ENCODE data around the gene VSIG8. TPM values are rescaled to one million over a fixed set of nuclear protein-coding genes. Genes with fewer than 3 reads are reported as not detected.
"Not testable (repeated sequence)": the region's sequence is repeated elsewhere in the genome, so short reads cannot be mapped to it uniquely, and the experiment has no call there.

VSIG8 gene
- total RNA-seq (under 1 TPM in 1 of 2 donors, not detected in 1; 0.22 TPM), polyA plus RNA-seq (ENCODE audit: insufficient read length in 2 of 2) (under 1 TPM; 0.09 to 0.27 TPM)
- long read RNA-seq, donor 1, result 0 reads
- long read RNA-seq, donor 2, result 0 reads
- long read RNA-seq, donor 3, result 0 reads
- long read RNA-seq, donor 4, result 0 reads

DNA sequence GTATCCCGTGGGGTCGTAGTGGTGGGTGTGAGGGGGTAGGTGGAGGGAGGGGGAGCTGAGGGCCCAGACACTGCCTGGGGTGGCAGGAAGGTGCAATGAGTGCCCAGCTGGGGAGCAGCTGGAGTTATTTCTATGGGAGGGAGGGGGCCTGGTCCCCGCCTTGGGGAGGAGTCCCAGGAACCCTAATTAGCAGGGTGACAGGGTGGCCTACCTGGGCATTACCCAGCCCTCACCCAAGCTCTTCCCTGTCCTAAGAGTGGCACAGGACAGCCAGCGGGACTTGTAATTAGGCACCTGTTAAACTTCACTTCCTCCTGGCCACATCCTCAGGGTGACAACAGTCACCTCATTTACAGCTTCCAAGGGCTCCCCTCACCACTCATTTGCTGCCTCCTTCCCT, at the start of gene VSIG8:
Gene VSIG8 (minus strand): TSS at position 101 of the 400 bp plus-strand sequence. CDS start 136 bp downstream, outside the sequence.
- Histone ChIP-seq H3K27me3 (ENCODE audit: control insufficient read depth, insufficient read depth, low read length) (no peaks in the 10 kb centered on the region), H3K4me3 (ENCODE audit: low read depth, low read length) (no peak within 1 kb of the TSS), H3K9me3 (ENCODE audit: control insufficient read depth, insufficient read depth, low read length) (no peaks in the 10 kb centered on the region), H3K27ac (ENCODE audit: low read depth, low read length) (no peak within 1 kb of the TSS), H3K4me1 (ENCODE audit: control insufficient read depth, insufficient read depth, low read length) (no peaks in the 10 kb centered on the region), H3K36me3 (ENCODE audit: control insufficient read depth, insufficient read depth, low read length) (no peaks in the 10 kb centered on the region)
- 100% methylated on average over 1 of the region's 4 CpGs for WGBS (ENCODE audit: insufficient coverage)
- DNase-seq (ENCODE audit: low read depth in 4 of 6, low spot score in 6 of 6), result no peak

GRCh38 chr1:159911326-159912070, 49.0 kb upstream of the VSIG8 start:
- Histone ChIP-seq H3K4me1 (ENCODE audit: control insufficient read depth, insufficient read depth, low read length) (peaks cover 21% of the 10 kb centered on the region), H3K36me3 (ENCODE audit: control insufficient read depth, insufficient read depth, low read length) (no peaks in the 10 kb centered on the region), H3K9me3 (ENCODE audit: control insufficient read depth, insufficient read depth, low read length) (no peaks in the 10 kb centered on the region), H3K27me3 (ENCODE audit: control insufficient read depth, insufficient read depth, low read length) (no peaks in the 10 kb centered on the region), H3K4me3 (ENCODE audit: low read depth, low read length) (no peak overlapping the region), H3K27ac (ENCODE audit: low read depth, low read length) (no peak overlapping the region)
- 73% methylated on average over 4 of the region's 6 CpGs for WGBS (ENCODE audit: insufficient coverage)
- no peak for DNase-seq (ENCODE audit: low read depth in 4 of 6, low spot score in 6 of 6)

DNA sequence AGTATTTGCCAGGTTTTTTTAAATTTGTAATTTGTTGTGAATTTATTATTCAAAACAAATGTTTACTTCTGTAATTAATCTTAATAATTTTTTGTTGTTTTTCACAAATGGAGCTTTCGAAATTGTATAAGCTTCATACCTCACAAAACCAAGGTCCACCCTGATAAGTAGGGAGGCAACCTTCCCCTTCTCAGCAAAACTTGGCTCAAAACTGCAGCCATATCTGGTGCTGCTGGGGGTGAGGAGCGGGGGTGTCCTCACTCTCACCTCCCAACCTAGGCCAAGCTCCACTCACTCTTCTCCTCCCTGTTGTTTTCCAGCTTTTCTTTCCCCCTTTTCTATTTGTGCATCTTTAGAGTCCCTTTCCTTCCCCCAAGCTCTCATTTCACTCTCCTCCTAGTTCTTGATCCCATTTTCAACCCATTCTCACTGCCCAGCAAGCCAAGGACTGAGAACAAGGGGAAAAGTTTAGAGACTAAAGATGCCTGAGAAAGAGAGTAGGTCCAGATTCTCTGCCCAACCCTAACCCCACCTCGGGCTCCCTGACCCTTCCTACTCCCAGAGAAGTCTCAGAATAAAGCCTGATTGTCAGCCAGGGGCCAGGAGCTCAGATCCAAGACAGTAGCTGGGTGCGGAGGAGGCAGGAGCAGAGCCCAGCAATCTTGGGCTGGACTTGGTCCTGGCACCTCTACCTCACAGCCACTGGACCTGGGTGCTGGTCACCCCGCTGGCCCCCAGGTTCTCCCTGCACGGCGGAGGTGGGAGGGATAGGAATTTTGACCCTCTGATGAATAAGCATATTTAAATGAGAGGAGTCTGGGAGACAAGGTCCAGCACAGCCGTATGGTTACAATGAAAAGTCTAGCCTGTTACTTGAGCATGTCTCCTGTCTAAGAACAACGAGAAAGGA, 45.8 kb upstream of the VSIG8 start:
- H3K27me3 ChIP-seq (ENCODE audit: control insufficient read depth, insufficient read depth, low read length), result no peaks in the 10 kb centered on the region
- peaks cover 8% of the 10 kb centered on the region for H3K4me1 ChIP-seq (ENCODE audit: control insufficient read depth, insufficient read depth, low read length)
- no peak overlapping the region for H3K27ac ChIP-seq (ENCODE audit: low read depth, low read length)
- H3K9me3 ChIP-seq (ENCODE audit: control insufficient read depth, insufficient read depth, low read length), result peaks cover 2% of the 10 kb centered on the region
- H3K4me3 ChIP-seq (ENCODE audit: low read depth, low read length), result no peak overlapping the region
- 70% methylated on average over 6 of the region's 9 CpGs for WGBS (ENCODE audit: insufficient coverage)
- H3K36me3 ChIP-seq (ENCODE audit: control insufficient read depth, insufficient read depth, low read length), result no peaks in the 10 kb centered on the region
- DNase-seq (ENCODE audit: low read depth in 4 of 6, low spot score in 6 of 6), result no peak

GRCh38 chr1:159906960-159907359, 44.5 kb upstream of the VSIG8 start:
- Histone ChIP-seq H3K27ac (ENCODE audit: low read depth, low read length) (no peak overlapping the region), H3K27me3 (ENCODE audit: control insufficient read depth, insufficient read depth, low read length) (no peaks in the 10 kb centered on the region), H3K4me3 (ENCODE audit: low read depth, low read length) (no peak overlapping the region), H3K36me3 (ENCODE audit: control insufficient read depth, insufficient read depth, low read length) (no peaks in the 10 kb centered on the region), H3K9me3 (ENCODE audit: control insufficient read depth, insufficient read depth, low read length) (peaks cover 2% of the 10 kb centered on the region), H3K4me1 (ENCODE audit: control insufficient read depth, insufficient read depth, low read length) (peaks cover 8% of the 10 kb centered on the region)
- no CpG with 5 or more reads among the region's 1 CpG for WGBS (ENCODE audit: insufficient coverage)
- DNase-seq (ENCODE audit: low read depth in 4 of 6, low spot score in 6 of 6), result no peak

DNA sequence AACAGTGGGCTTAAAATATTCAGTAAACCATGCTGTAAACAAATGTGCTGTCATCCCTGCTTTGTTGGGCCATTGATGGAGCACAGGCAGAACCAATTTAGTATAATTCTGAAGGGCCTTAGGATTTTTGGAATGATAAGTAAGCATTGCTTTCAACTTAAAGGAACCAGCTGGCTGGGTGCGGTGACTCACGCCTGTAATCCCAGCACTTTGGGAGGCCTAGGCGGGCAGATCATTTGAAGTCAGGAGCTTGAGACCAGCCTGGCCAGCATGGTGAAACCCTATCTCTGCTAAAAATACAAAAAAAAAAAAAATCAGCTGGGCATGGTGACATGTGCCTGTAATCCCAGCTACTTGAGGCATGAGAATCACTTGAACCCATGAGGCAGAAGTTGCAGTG, 41.6 kb upstream of the VSIG8 start:
- H3K4me3 ChIP-seq (ENCODE audit: low read depth, low read length); H3K4me1 ChIP-seq (ENCODE audit: control insufficient read depth, insufficient read depth, low read length); H3K27me3 ChIP-seq (ENCODE audit: control insufficient read depth, insufficient read depth, low read length); H3K27ac ChIP-seq (ENCODE audit: low read depth, low read length); H3K36me3 ChIP-seq (ENCODE audit: control insufficient read depth, insufficient read depth, low read length); H3K9me3 ChIP-seq (ENCODE audit: control insufficient read depth, insufficient read depth, low read length); DNase-seq (ENCODE audit: low read depth in 4 of 6, low spot score in 6 of 6): not testable (repeated sequence)
- 100% methylated on average over 1 of the region's 3 CpGs for WGBS (ENCODE audit: insufficient coverage)

DNA sequence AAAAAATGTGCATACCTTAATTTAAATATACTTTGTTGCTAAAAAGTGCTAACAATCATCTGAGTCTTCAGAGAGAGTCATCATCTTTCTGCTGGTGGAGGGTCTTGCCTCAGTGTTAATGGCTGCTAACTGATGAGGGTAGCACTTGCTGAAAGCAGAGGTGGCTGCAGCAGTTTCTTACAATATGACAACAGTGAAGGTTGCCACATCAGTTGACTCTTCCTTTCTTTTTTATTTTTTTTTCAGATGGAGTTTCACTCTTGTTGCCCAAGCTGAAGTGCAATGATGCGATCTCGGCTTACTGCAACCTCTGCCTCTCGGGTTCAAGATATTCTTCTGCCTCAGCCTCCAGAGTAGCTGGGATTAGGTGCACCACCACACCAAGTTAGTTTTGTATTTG, 40.1 kb upstream of the VSIG8 start:
- Histone ChIP-seq H3K9me3 (ENCODE audit: control insufficient read depth, insufficient read depth, low read length) (peaks cover 2% of the 10 kb centered on the region), H3K27ac (ENCODE audit: low read depth, low read length) (no peak overlapping the region), H3K4me3 (ENCODE audit: low read depth, low read length) (no peak overlapping the region), H3K27me3 (ENCODE audit: control insufficient read depth, insufficient read depth, low read length) (peaks cover 2% of the 10 kb centered on the region), H3K36me3 (ENCODE audit: control insufficient read depth, insufficient read depth, low read length) (no peaks in the 10 kb centered on the region), H3K4me1 (ENCODE audit: control insufficient read depth, insufficient read depth, low read length) (peaks cover 9% of the 10 kb centered on the region)
- 100% methylated on average over 3 of the region's 3 CpGs for whole genome bisulfite sequencing (ENCODE audit: insufficient coverage)
- DNase-seq (ENCODE audit: low read depth in 4 of 6, low spot score in 6 of 6), result no peak

DNA sequence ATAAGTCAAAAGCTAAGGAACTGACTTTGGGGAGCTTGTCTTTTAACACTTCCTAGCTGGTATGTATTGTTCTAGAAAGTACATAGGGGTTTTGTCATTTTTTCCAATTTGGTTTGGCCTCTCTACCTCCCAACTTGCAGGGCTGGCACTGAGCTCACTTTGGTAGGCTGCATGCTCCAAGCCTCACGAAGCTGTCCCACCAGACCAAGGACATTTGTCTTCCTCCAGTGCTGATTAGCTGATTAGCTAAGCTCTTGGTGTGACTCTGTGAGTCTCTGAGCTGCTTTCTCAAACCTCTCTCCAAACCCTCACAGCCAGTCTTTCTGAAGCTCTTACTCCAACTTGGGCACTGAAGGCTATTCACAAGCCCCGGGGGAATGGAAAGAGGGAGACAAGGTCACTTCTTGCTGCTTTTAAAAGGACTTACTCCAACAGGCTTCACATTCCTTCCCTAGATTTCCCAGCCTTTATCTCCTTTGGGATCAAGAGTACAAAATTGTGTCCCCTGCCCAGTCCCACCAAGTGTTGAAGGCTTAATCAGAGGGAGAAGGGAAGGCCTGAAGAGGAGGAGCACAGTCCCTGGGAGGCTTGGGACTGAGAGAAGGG, 38.4 kb upstream of the VSIG8 start:
- peaks cover 2% of the 10 kb centered on the region for H3K9me3 ChIP-seq (ENCODE audit: control insufficient read depth, insufficient read depth, low read length)
- no peaks in the 10 kb centered on the region for H3K36me3 ChIP-seq (ENCODE audit: control insufficient read depth, insufficient read depth, low read length)
- DNase-seq (ENCODE audit: low read depth in 4 of 6, low spot score in 6 of 6), result no peak
- H3K27me3 ChIP-seq (ENCODE audit: control insufficient read depth, insufficient read depth, low read length), result peaks cover 2% of the 10 kb centered on the region
- H3K4me1 ChIP-seq (ENCODE audit: control insufficient read depth, insufficient read depth, low read length), result peaks cover 9% of the 10 kb centered on the region
- H3K4me3 ChIP-seq (ENCODE audit: low read depth, low read length), result no peak overlapping the region
- H3K27ac ChIP-seq (ENCODE audit: low read depth, low read length), result no peak overlapping the region
- WGBS (ENCODE audit: insufficient coverage), result 80% methylated on average over 1 of the region's 2 CpGs

DNA sequence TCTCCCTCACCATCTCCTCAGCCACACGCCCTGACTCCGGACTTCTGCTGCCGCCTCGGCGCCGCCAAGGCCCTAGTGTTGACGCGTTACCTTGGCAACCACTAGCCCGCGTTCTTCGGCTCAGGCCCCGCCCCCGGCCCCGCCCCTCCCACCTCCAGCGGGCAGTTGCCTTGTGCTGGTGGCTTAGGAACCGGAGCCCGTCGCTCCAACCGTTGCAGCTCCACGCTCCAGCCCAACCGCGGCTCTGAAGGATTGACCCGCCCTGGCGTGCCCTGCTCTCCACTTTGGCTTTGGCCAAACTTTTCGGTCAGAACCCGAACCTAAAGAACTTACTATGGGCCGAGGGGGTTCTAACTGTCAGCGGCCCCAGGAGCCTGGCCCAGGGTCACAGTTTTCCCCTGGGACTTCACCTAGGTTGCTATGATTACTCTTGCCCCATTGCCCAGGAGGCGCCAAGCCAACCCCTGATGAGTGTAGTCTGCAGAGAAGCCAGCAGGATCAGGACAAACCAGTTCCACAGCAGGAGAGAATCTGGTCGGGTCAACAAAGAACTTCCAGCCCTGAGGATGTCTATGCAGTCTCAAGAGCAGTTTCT, 37.7 kb upstream of the VSIG8 start, which contains the start of gene CFAP45:
Gene CFAP45 (minus strand): TSS at position 80 of the 595 bp plus-strand sequence. CDS start 67 bp downstream, at position 13.
- Histone ChIP-seq H3K9me3 (ENCODE audit: control insufficient read depth, insufficient read depth, low read length) (peaks cover 2% of the 10 kb centered on the region), H3K4me3 (ENCODE audit: low read depth, low read length) (no peak within 1 kb of the TSS), H3K4me1 (ENCODE audit: control insufficient read depth, insufficient read depth, low read length) (peaks cover 9% of the 10 kb centered on the region), H3K27me3 (ENCODE audit: control insufficient read depth, insufficient read depth, low read length) (peaks cover 2% of the 10 kb centered on the region), H3K27ac (ENCODE audit: low read depth, low read length) (no peak within 1 kb of the TSS), H3K36me3 (ENCODE audit: control insufficient read depth, insufficient read depth, low read length) (no peaks in the 10 kb centered on the region)
- 4% methylated on average over 30 of the region's 30 CpGs for WGBS (ENCODE audit: insufficient coverage)
- peak in 3 of 6 donors; percentile 42 to 86 (median 77) for DNase-seq (ENCODE audit: low read depth in 4 of 6, low spot score in 6 of 6)

GRCh38 chr1:159899634-159900033, 37.2 kb upstream of the VSIG8 start:
- WGBS (ENCODE audit: insufficient coverage), result 79% methylated on average over 13 of the region's 15 CpGs

More at GRCh38 chr1:159899634-159900033, 37.2 kb upstream of the VSIG8 start:
- H3K27me3 ChIP-seq (ENCODE audit: control insufficient read depth, insufficient read depth, low read length); H3K27ac ChIP-seq (ENCODE audit: low read depth, low read length); H3K4me3 ChIP-seq (ENCODE audit: low read depth, low read length); H3K4me1 ChIP-seq (ENCODE audit: control insufficient read depth, insufficient read depth, low read length); DNase-seq (ENCODE audit: low read depth in 4 of 6, low spot score in 6 of 6); H3K9me3 ChIP-seq (ENCODE audit: control insufficient read depth, insufficient read depth, low read length); H3K36me3 ChIP-seq (ENCODE audit: control insufficient read depth, insufficient read depth, low read length): not testable (repeated sequence)
